ENCODE measurements around the gene JAK3.

JAK3 gene

GRCh38 chr19:17811103-17811502 lies 36.7 kb downstream of the JAK3 start:
- H3K79me2 ChIP-seq (ENCODE audit: low read length): no peaks in the 10 kb centered on the region
- H3K9ac ChIP-seq (ENCODE audit: low read length): no peak overlapping the region
- no peak for TF ChIP-seq CTCF (IDR thresholded peaks at IDR 0.05; ENCODE audit: low read depth, low read length)
- no peak for TF ChIP-seq EZH2phosphoT487 (IDR thresholded peaks at IDR 0.05; ENCODE audit: low read depth)
- H3K36me3 ChIP-seq (replicated peaks; ENCODE audit: low read depth, low read length): no peaks in the 10 kb centered on the region
- no peaks in the 10 kb centered on the region for H4K20me1 ChIP-seq (ENCODE audit: insufficient read depth, low read length)
- no peak overlapping the region for H2AFZ ChIP-seq (ENCODE audit: low read depth, low read length)
- H3K9me3 ChIP-seq (ENCODE audit: insufficient read depth, low read length): no peaks in the 10 kb centered on the region
- H3K4me3 ChIP-seq (ENCODE audit: low read length): no peak overlapping the region
- H3K27ac ChIP-seq (ENCODE audit: low read length): no peak overlapping the region
- H3K4me1 ChIP-seq (ENCODE audit: low read length): no peaks in the 10 kb centered on the region
- no peak overlapping the region for H3K4me2 ChIP-seq (ENCODE audit: low read length)
- peaks cover 7% of the 10 kb centered on the region for H3K27me3 ChIP-seq (ENCODE audit: low read depth, low read length)

- H2AFZ ChIP-seq (ENCODE audit: low read depth, low read length): no peak overlapping the region
- H3K4me2 ChIP-seq (ENCODE audit: low read length): no peak overlapping the region
- no peak overlapping the region for H3K27ac ChIP-seq (ENCODE audit: low read length)
- no peak overlapping the region for H3K9ac ChIP-seq (ENCODE audit: low read length)
- H3K27me3 ChIP-seq (ENCODE audit: low read depth, low read length): peaks cover 7% of the 10 kb centered on the region
- H3K9me3 ChIP-seq (ENCODE audit: insufficient read depth, low read length): no peaks in the 10 kb centered on the region
- no peak overlapping the region for H3K4me3 ChIP-seq (ENCODE audit: low read length)
- no peaks in the 10 kb centered on the region for H3K79me2 ChIP-seq (ENCODE audit: low read length)
- no peaks in the 10 kb centered on the region for H3K4me1 ChIP-seq (ENCODE audit: low read length)
- no peaks in the 10 kb centered on the region for H4K20me1 ChIP-seq (ENCODE audit: insufficient read depth, low read length)
- TF ChIP-seq EZH2phosphoT487 (IDR thresholded peaks at IDR 0.05; ENCODE audit: low read depth): no peak
- no peaks in the 10 kb centered on the region for H3K36me3 ChIP-seq (replicated peaks; ENCODE audit: low read depth, low read length)
Observed at GRCh38 chr19:17807731-17808316, 40.0 kb downstream of the JAK3 start.

- no peak overlapping the region for H3K9ac ChIP-seq (ENCODE audit: low read length)
- no peaks in the 10 kb centered on the region for H3K79me2 ChIP-seq (ENCODE audit: low read length)
Observed at GRCh38 chr19:17806945-17807344, 40.8 kb downstream of the JAK3 start.

GRCh38 chr19:17805427-17805826 lies 42.4 kb downstream of the JAK3 start:
- TF ChIP-seq CTCF (IDR thresholded peaks at IDR 0.05; ENCODE audit: low read depth, low read length): no peak
- TF ChIP-seq EZH2phosphoT487 (IDR thresholded peaks at IDR 0.05; ENCODE audit: low read depth): no peak
- H3K27me3 ChIP-seq (ENCODE audit: low read depth, low read length): peaks cover 6% of the 10 kb centered on the region
- H3K4me2 ChIP-seq (ENCODE audit: low read length): no peak overlapping the region
- H3K9ac ChIP-seq (ENCODE audit: low read length): no peak overlapping the region
- no peaks in the 10 kb centered on the region for H3K36me3 ChIP-seq (replicated peaks; ENCODE audit: low read depth, low read length)
- no peaks in the 10 kb centered on the region for H3K79me2 ChIP-seq (ENCODE audit: low read length)
- no peak overlapping the region for H3K27ac ChIP-seq (ENCODE audit: low read length)
- H3K4me3 ChIP-seq (ENCODE audit: low read length): no peak overlapping the region
- no peaks in the 10 kb centered on the region for H3K9me3 ChIP-seq (ENCODE audit: insufficient read depth, low read length)
- no peaks in the 10 kb centered on the region for H3K4me1 ChIP-seq (ENCODE audit: low read length)
- H4K20me1 ChIP-seq (ENCODE audit: insufficient read depth, low read length): no peaks in the 10 kb centered on the region
- no peak overlapping the region for H2AFZ ChIP-seq (ENCODE audit: low read depth, low read length)

More at GRCh38 chr19:17806945-17807344, 40.8 kb downstream of the JAK3 start:
- H3K4me3 ChIP-seq (ENCODE audit: low read length): no peak overlapping the region
- H3K4me1 ChIP-seq (ENCODE audit: low read length): no peaks in the 10 kb centered on the region
- H3K4me2 ChIP-seq (ENCODE audit: low read length): no peak overlapping the region
- H3K27ac ChIP-seq (ENCODE audit: low read length): no peak overlapping the region
- H3K9me3 ChIP-seq (ENCODE audit: insufficient read depth, low read length): no peaks in the 10 kb centered on the region
- no peaks in the 10 kb centered on the region for H3K36me3 ChIP-seq (replicated peaks; ENCODE audit: low read depth, low read length)
- no peak overlapping the region for H2AFZ ChIP-seq (ENCODE audit: low read depth, low read length)
- peaks cover 6% of the 10 kb centered on the region for H3K27me3 ChIP-seq (ENCODE audit: low read depth, low read length)
- H4K20me1 ChIP-seq (ENCODE audit: insufficient read depth, low read length): no peaks in the 10 kb centered on the region
- no peak for TF ChIP-seq CTCF (IDR thresholded peaks at IDR 0.05; ENCODE audit: low read depth, low read length)
- TF ChIP-seq EZH2phosphoT487 (IDR thresholded peaks at IDR 0.05; ENCODE audit: low read depth): no peak

Data from OCI-LY3 (cell line).